ENCODE measurements around the gene CCDC6.

GRCh38 chr10:59937720-59938119, 31.4 kb upstream of the CCDC6 start:
- TF ChIP-seq CTCF (IDR thresholded peaks at IDR 0.05; ENCODE audit: poor library complexity, severe bottlenecking) (no peak), REST (IDR thresholded peaks at IDR 0.05; ENCODE audit: borderline replicate concordance) (no peak), TAF1 (IDR thresholded peaks at IDR 0.05; ENCODE audit: low read depth) (no peak), POLR2AphosphoS5 (IDR thresholded peaks at IDR 0.05) (no peak), EZH2 (IDR thresholded peaks at IDR 0.05; ENCODE audit: borderline replicate concordance, insufficient read depth, low read length, poor library complexity, severe bottlenecking) (no peak)

Measured in neural cell (in vitro differentiated cells).